ENCODE results near the gene POLR2L.
A peak's percentile ranks its signal among the peaks of the same experiment; 100 is the strongest.

The POLR2L gene

DNA sequence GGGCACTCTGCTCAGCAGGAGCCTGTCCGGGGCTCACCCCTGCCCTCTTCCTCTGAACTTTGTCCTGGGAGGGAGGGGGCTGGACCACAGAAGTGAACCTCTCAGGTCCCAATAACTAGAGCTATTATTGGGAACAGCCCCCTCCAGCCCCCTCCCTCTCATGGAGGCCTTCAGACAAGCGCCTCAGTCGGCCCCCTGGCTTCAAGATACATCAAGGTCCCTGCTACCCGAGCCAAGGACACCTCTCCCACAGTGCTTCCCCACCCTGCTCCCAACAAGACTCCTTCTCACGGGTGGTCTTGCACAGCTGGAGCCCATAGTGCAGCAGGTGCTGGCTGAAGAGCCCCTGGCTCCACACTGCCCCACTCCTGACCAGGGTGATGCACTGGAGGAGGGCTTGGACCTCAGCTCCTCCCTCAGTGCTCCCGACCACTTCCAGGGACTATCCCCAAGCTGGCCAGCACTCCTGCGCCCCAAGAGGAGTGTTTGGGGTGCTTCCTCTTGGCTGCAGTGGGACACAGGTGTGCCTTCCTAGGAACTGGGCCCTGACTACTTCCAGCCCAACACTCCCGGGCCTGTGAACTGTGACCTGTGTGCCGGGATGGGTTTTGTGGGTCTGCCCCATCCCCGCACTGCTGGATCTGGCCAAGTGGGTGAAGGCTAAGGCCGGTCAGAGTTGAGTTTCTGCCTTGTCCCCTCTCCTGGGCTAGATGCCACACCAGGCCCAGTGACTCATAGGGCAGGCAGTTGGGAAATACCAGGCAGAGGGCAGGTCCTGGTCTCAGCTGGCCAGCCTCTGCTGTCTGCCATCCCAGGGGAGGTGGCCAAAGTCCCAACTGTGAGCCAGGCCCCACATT lies 21.4 kb downstream of the POLR2L start:
- TF ChIP-seq FOXP2 (optimal IDR thresholded peaks at IDR 0.05; ENCODE audit: borderline replicate concordance, extremely low read depth, extremely low read length, insufficient read depth) (no peak), POLR2AphosphoS5 (IDR thresholded peaks at IDR 0.05; ENCODE audit: low read depth, low read length) (no peak), TAF1 (IDR thresholded peaks at IDR 0.05; ENCODE audit: borderline replicate concordance, insufficient read depth, low read length) (no peak), SIN3A (IDR thresholded peaks at IDR 0.05; ENCODE audit: borderline replicate concordance, insufficient read depth, low read length) (no peak)
- TF ChIP-seq, protein P1, sequence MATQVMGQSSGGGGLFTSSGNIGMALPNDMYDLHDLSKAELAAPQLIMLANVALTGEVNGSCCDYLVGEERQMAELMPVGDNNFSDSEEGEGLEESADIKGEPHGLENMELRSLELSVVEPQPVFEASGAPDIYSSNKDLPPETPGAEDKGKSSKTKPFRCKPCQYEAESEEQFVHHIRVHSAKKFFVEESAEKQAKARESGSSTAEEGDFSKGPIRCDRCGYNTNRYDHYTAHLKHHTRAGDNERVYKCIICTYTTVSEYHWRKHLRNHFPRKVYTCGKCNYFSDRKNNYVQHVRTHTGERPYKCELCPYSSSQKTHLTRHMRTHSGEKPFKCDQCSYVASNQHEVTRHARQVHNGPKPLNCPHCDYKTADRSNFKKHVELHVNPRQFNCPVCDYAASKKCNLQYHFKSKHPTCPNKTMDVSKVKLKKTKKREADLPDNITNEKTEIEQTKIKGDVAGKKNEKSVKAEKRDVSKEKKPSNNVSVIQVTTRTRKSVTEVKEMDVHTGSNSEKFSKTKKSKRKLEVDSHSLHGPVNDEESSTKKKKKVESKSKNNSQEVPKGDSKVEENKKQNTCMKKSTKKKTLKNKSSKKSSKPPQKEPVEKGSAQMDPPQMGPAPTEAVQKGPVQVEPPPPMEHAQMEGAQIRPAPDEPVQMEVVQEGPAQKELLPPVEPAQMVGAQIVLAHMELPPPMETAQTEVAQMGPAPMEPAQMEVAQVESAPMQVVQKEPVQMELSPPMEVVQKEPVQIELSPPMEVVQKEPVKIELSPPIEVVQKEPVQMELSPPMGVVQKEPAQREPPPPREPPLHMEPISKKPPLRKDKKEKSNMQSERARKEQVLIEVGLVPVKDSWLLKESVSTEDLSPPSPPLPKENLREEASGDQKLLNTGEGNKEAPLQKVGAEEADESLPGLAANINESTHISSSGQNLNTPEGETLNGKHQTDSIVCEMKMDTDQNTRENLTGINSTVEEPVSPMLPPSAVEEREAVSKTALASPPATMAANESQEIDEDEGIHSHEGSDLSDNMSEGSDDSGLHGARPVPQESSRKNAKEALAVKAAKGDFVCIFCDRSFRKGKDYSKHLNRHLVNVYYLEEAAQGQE (IDR thresholded peaks at IDR 0.05; ENCODE audit: insufficient read depth in 1 of 2, low read depth in 2 of 2, low read length in 2 of 2) = no peak

DNA sequence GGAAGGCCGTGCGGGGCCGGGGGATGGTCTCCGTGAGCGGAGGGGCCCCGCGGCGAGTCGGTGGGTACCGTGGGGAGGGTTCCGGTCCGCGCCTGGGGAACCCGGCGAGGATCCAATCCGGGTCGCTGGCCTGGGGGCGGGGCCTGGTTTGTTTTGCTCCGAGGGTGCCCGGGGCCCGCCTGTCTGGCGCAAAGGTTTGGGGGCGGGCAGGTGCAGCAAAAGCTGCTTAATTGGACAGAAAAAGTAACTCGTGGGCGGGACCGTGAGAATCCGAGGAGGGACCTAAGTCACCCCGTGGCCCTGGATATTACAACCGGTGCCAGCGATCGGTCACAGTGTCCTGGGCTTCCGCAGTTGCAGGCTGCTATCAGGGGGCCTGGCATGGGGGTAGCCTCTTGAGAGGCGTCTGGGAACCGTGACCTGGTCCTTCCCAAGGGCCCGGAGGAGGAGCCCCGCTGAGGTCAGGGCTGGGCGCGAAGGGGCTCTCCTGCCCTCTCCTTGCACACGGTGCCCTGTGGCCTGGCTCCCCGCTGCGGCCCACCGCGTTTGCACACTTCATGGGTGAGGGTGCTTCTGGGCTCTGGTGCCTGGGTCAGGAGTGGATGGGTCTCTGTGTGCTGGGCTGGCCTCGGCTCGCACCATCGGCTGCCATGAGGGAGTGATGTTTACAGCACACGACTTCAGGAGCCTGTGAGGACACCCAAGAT lies 22.2 kb downstream of the POLR2L start:
- TF ChIP-seq SIN3A (IDR thresholded peaks at IDR 0.05; ENCODE audit: borderline replicate concordance, insufficient read depth, low read length) (peak; percentile 75; the same call in 1 of the 2 replicates), TAF1 (IDR thresholded peaks at IDR 0.05; ENCODE audit: borderline replicate concordance, insufficient read depth, low read length) (0 out of 2 replicates have a peak, but pooled peaks have one; percentile 29), FOXP2 (optimal IDR thresholded peaks at IDR 0.05; ENCODE audit: borderline replicate concordance, extremely low read depth, extremely low read length, insufficient read depth) (no peak)
- TF ChIP-seq, protein P1 (IDR thresholded peaks at IDR 0.05; ENCODE audit: insufficient read depth in 1 of 2, low read depth in 2 of 2, low read length in 2 of 2) = no peak

DNA sequence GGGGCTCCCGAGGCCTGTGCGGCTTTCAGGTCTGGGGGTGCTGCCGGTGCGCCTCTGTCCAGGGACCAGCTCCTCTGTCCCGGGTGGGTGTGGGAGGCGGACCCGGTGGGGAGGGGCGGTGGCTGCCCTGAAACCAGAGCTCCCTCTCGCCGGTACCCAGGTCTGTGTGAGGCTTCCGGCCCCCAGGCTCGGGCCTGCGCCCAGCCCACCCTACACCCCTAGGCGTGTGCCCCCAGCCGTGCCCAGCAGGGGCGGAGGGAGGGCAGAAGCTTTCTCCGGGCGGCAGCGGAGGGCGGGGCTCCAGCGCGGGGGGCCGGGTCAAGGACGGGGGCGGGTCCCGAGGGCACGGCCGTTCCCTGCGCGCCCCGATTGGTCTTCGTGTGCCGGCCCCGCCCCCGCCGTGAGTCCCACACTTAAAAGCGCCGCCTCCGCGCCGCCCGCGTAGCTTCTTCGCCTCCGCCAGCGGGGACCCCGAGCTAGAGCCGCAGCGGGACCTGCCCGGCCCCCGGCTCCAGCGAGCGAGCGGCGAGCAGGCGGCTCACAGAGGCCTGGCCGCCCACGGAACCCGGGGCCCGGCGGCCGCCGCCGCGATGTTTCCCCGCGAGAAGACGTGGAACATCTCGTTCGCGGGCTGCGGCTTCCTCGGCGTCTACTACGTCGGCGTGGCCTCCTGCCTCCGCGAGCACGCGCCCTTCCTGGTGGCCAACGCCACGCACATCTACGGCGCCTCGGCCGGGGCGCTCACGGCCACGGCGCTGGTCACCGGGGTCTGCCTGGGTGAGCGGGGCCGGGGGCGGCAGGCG lies 23.0 kb downstream of the POLR2L start:
- no peak for TF ChIP-seq FOXP2 (optimal IDR thresholded peaks at IDR 0.05; ENCODE audit: borderline replicate concordance, extremely low read depth, extremely low read length, insufficient read depth)
- TF ChIP-seq POLR2AphosphoS5 (IDR thresholded peaks at IDR 0.05; ENCODE audit: low read depth, low read length) = peak; percentile 97
- peak; percentile 61; the same call in 1 of the 2 replicates for TF ChIP-seq SIN3A (IDR thresholded peaks at IDR 0.05; ENCODE audit: borderline replicate concordance, insufficient read depth, low read length)

DNA sequence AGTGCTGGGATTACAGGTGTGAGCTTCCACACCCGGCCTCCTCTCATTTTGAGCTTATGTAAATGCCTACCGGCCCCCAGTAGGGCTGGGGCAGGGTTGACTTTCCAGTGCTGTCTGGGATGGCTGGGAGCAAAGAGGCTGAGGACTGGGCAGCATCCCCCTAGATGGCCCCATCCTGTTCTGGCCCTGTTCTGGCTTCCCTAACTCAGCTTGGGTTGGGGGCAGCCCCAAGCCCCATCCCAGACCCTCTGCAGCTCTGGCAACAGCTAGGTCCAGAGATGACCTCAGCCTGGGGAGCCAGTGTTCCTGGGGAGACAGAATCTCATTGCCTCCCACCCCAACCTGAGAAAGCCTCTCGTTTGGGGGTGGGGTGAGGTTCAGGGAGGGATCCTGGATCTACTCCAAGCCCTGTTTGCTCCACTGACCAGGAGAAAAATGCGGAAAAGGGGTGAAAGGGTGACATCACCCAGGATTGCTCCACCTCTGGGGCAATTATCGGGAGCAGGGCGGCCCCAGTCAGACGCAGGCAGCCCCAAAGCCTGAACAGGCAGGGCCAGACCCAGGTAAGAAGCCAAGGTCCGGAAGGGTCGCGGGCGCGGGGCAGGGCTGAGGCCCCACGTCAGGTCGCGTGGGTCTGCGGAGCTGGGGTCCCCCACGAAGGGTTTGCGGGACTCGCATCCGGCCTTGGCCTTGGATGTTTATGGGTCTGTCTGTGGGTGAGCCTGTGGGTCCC lies 23.8 kb downstream of the POLR2L start, which contains the start of gene PNPLA2:
Gene PNPLA2, plus strand, starts transcription at position 519 of the 733 bp plus-strand sequence. CDS start 805 bp downstream, outside the sequence.
- TF ChIP-seq POLR2AphosphoS5 (IDR thresholded peaks at IDR 0.05; ENCODE audit: low read depth, low read length) (no peak), SIN3A (IDR thresholded peaks at IDR 0.05; ENCODE audit: borderline replicate concordance, insufficient read depth, low read length) (no peak), TAF1 (IDR thresholded peaks at IDR 0.05; ENCODE audit: borderline replicate concordance, insufficient read depth, low read length) (no peak), FOXP2 (optimal IDR thresholded peaks at IDR 0.05; ENCODE audit: borderline replicate concordance, extremely low read depth, extremely low read length, insufficient read depth) (no peak)
- TF ChIP-seq, protein P1 (IDR thresholded peaks at IDR 0.05; ENCODE audit: insufficient read depth in 1 of 2, low read depth in 2 of 2, low read length in 2 of 2) = no peak
